OCI-LY7 (cell line): ENCODE measurements around the gene TBRG4.
"Not testable (repeated sequence)": the region's sequence is repeated elsewhere in the genome, so short reads cannot be mapped to it uniquely, and the experiment has no call there.

Experiments
- EZH2phosphoT487 ChIP-seq: fragments of 200-600 bp; sonication (generic); IDR thresholded peaks from 2 replicates; pipeline ENCODE4 v1.6.1; 2018; ENCODE audit warnings: low read depth, borderline replicate concordance, mild to moderate bottlenecking, mixed run types, antibody characterized with exemption, low read length, moderate library complexity, mixed read lengths
- TF ChIP-seq, protein P1 (sequence below): fragments of 200-600 bp; sonication (generic); conservative IDR thresholded peaks from 2 replicates; pipeline ENCODE4 v1.5.1; 2014; ENCODE audit warnings: mild to moderate bottlenecking, antibody characterized with exemption, low read length, moderate library complexity, mixed read lengths

DNA sequence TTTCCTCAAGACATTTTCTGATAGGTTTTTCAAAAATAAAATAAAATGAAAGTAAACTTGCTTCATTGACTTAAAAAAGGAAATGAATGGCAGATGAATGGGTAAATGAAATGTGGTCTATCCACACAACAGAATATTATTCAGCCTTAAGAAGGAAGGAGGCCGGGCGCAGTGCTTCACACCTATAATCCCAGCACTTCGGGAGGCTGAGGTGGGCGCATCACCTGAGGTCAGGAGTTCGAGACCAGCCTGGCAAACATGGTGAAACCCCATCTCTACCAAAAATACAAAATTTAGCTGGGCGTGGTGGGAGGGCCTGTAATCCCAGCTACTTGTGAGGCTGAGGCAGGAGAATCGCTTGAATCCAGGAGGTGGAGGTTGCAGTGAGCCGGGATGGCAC is 42.4 kb upstream of the TBRG4 start:
- TF ChIP-seq, protein P1, sequence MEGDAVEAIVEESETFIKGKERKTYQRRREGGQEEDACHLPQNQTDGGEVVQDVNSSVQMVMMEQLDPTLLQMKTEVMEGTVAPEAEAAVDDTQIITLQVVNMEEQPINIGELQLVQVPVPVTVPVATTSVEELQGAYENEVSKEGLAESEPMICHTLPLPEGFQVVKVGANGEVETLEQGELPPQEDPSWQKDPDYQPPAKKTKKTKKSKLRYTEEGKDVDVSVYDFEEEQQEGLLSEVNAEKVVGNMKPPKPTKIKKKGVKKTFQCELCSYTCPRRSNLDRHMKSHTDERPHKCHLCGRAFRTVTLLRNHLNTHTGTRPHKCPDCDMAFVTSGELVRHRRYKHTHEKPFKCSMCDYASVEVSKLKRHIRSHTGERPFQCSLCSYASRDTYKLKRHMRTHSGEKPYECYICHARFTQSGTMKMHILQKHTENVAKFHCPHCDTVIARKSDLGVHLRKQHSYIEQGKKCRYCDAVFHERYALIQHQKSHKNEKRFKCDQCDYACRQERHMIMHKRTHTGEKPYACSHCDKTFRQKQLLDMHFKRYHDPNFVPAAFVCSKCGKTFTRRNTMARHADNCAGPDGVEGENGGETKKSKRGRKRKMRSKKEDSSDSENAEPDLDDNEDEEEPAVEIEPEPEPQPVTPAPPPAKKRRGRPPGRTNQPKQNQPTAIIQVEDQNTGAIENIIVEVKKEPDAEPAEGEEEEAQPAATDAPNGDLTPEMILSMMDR: not testable (repeated sequence)
- not testable (repeated sequence) for TF ChIP-seq EZH2phosphoT487
